Measurements from ENCODE around the gene MED4.
"Not testable (repeated sequence)": the region's sequence is repeated elsewhere in the genome, so short reads cannot be mapped to it uniquely, and the experiment has no call there.

MED4 gene

GRCh38 chr13:48069573-48069972, 25.3 kb downstream of the MED4 start:
- Mint-ChIP-seq H3K27ac (no peak overlapping the region), H3K36me3 (peaks cover 35% of the 10 kb centered on the region), H3K4me1 (ENCODE audit: low read depth) (peaks cover 2% of the 10 kb centered on the region), H3K4me3 (no peak overlapping the region), H3K27me3 (no peaks in the 10 kb centered on the region), H3K9me3 (ENCODE audit: low read depth) (peaks cover 3% of the 10 kb centered on the region)

- Mint-ChIP-seq H3K36me3 (peaks cover 35% of the 10 kb centered on the region), H3K4me1 (ENCODE audit: low read depth) (peaks cover 2% of the 10 kb centered on the region), H3K27ac (no peak overlapping the region), H3K27me3 (no peaks in the 10 kb centered on the region), H3K4me3 (no peak overlapping the region), H3K9me3 (ENCODE audit: low read depth) (peaks cover 3% of the 10 kb centered on the region)
Measured at GRCh38 chr13:48068952-48069351, 26.0 kb downstream of the MED4 start.

GRCh38 chr13:48068036-48068435, 26.9 kb downstream of the MED4 start:
- H3K27me3 Mint-ChIP-seq: no peaks in the 10 kb centered on the region
- no peak overlapping the region for H3K27ac Mint-ChIP-seq
- H3K36me3 Mint-ChIP-seq: peaks cover 35% of the 10 kb centered on the region
- H3K4me1 Mint-ChIP-seq (ENCODE audit: low read depth): peaks cover 2% of the 10 kb centered on the region
- peaks cover 3% of the 10 kb centered on the region for H3K9me3 Mint-ChIP-seq (ENCODE audit: low read depth)
- H3K4me3 Mint-ChIP-seq: no peak overlapping the region

- peaks cover 3% of the 10 kb centered on the region for H3K9me3 Mint-ChIP-seq (ENCODE audit: low read depth)
- H3K4me1 Mint-ChIP-seq (ENCODE audit: low read depth): peaks cover 2% of the 10 kb centered on the region
- no peak overlapping the region for H3K4me3 Mint-ChIP-seq
- peaks cover 26% of the 10 kb centered on the region for H3K36me3 Mint-ChIP-seq
- H3K27me3 Mint-ChIP-seq: no peaks in the 10 kb centered on the region
- peak overlapping the region; percentile 28 for H3K27ac Mint-ChIP-seq
Measured at GRCh38 chr13:48066310-48066989, 28.5 kb downstream of the MED4 start.

- H3K27ac Mint-ChIP-seq; H3K4me3 Mint-ChIP-seq; H3K27me3 Mint-ChIP-seq; H3K9me3 Mint-ChIP-seq (ENCODE audit: low read depth); H3K4me1 Mint-ChIP-seq (ENCODE audit: low read depth); H3K36me3 Mint-ChIP-seq: not testable (repeated sequence)
Measured at GRCh38 chr13:48059951-48060350, 35.0 kb downstream of the MED4 start.

- H3K27ac Mint-ChIP-seq: peak overlapping the region; percentile 34
- not testable (repeated sequence) for H3K4me1 Mint-ChIP-seq (ENCODE audit: low read depth); H3K27me3 Mint-ChIP-seq; H3K4me3 Mint-ChIP-seq; H3K36me3 Mint-ChIP-seq; H3K9me3 Mint-ChIP-seq (ENCODE audit: low read depth)
Measured at GRCh38 chr13:48058536-48058935, 36.4 kb downstream of the MED4 start.

GRCh38 chr13:48055712-48056111, 39.2 kb downstream of the MED4 start:
- Mint-ChIP-seq H3K36me3 (peaks cover 3% of the 10 kb centered on the region), H3K27me3 (no peaks in the 10 kb centered on the region), H3K27ac (peak overlapping the region; percentile 17), H3K4me3 (no peak overlapping the region), H3K9me3 (ENCODE audit: low read depth) (no peaks in the 10 kb centered on the region), H3K4me1 (ENCODE audit: low read depth) (no peaks in the 10 kb centered on the region)

- no peaks in the 10 kb centered on the region for H3K4me1 Mint-ChIP-seq (ENCODE audit: low read depth)
- H3K9me3 Mint-ChIP-seq (ENCODE audit: low read depth): no peaks in the 10 kb centered on the region
- H3K4me3 Mint-ChIP-seq: no peak overlapping the region
- H3K27ac Mint-ChIP-seq: no peak overlapping the region
- H3K27me3 Mint-ChIP-seq: no peaks in the 10 kb centered on the region
- H3K36me3 Mint-ChIP-seq: peaks cover 3% of the 10 kb centered on the region
Measured at GRCh38 chr13:48054601-48055000, 40.3 kb downstream of the MED4 start.

- peak overlapping the region; percentile 36 for H3K27ac Mint-ChIP-seq
- H3K4me3 Mint-ChIP-seq: no peak overlapping the region
- H3K36me3 Mint-ChIP-seq: peaks cover 3% of the 10 kb centered on the region
Measured at GRCh38 chr13:48050550-48050949, 44.4 kb downstream of the MED4 start.

GRCh38 chr13:48043789-48044503, 51.0 kb downstream of the MED4 start:
- H3K36me3 Mint-ChIP-seq: peaks cover 10% of the 10 kb centered on the region
- H3K9me3 Mint-ChIP-seq (ENCODE audit: low read depth): no peaks in the 10 kb centered on the region
- H3K27me3 Mint-ChIP-seq: no peaks in the 10 kb centered on the region
- H3K4me1 Mint-ChIP-seq (ENCODE audit: low read depth): peaks cover 14% of the 10 kb centered on the region
- no peak overlapping the region for H3K4me3 Mint-ChIP-seq
- peak overlapping the region; percentile 59 for H3K27ac Mint-ChIP-seq

More at GRCh38 chr13:48050550-48050949, 44.4 kb downstream of the MED4 start:
- no peaks in the 10 kb centered on the region for H3K9me3 Mint-ChIP-seq (ENCODE audit: low read depth)
- H3K27me3 Mint-ChIP-seq: no peaks in the 10 kb centered on the region
- no peaks in the 10 kb centered on the region for H3K4me1 Mint-ChIP-seq (ENCODE audit: low read depth)

GRCh38 chr13:48042894-48043293, 52.0 kb downstream of the MED4 start:
- peak overlapping the region; percentile 59 for H3K27ac Mint-ChIP-seq
- no peaks in the 10 kb centered on the region for H3K27me3 Mint-ChIP-seq
- H3K4me1 Mint-ChIP-seq (ENCODE audit: low read depth): peaks cover 24% of the 10 kb centered on the region
- no peaks in the 10 kb centered on the region for H3K9me3 Mint-ChIP-seq (ENCODE audit: low read depth)
- H3K36me3 Mint-ChIP-seq: peaks cover 10% of the 10 kb centered on the region
- no peak overlapping the region for H3K4me3 Mint-ChIP-seq

GRCh38 chr13:48040896-48041295, 54.0 kb downstream of the MED4 start:
- Mint-ChIP-seq H3K4me1 (ENCODE audit: low read depth) (peaks cover 38% of the 10 kb centered on the region), H3K27me3 (no peaks in the 10 kb centered on the region), H3K4me3 (no peak overlapping the region), H3K27ac (peak overlapping the region; percentile 8), H3K36me3 (peaks cover 10% of the 10 kb centered on the region), H3K9me3 (ENCODE audit: low read depth) (no peaks in the 10 kb centered on the region)

- H3K36me3 Mint-ChIP-seq: peaks cover 10% of the 10 kb centered on the region
- peak overlapping the region; percentile 23 for H3K4me3 Mint-ChIP-seq
- no peaks in the 10 kb centered on the region for H3K9me3 Mint-ChIP-seq (ENCODE audit: low read depth)
- H3K27me3 Mint-ChIP-seq: no peaks in the 10 kb centered on the region
- H3K4me1 Mint-ChIP-seq (ENCODE audit: low read depth): peaks cover 38% of the 10 kb centered on the region
- peak overlapping the region; percentile 10 for H3K27ac Mint-ChIP-seq
Measured at GRCh38 chr13:48040049-48040448, 54.9 kb downstream of the MED4 start.

GRCh38 chr13:48038761-48039160, 56.1 kb downstream of the MED4 start:
- Mint-ChIP-seq H3K27ac (peak overlapping the region; percentile 97), H3K9me3 (ENCODE audit: low read depth) (no peaks in the 10 kb centered on the region), H3K4me3 (peak overlapping the region; percentile 99), H3K4me1 (ENCODE audit: low read depth) (peaks cover 40% of the 10 kb centered on the region), H3K36me3 (peaks cover 13% of the 10 kb centered on the region), H3K27me3 (no peaks in the 10 kb centered on the region)

- Mint-ChIP-seq H3K9me3 (ENCODE audit: low read depth) (no peaks in the 10 kb centered on the region), H3K36me3 (peaks cover 15% of the 10 kb centered on the region), H3K27ac (peak within 1 kb of the TSS; percentile 97), H3K4me1 (ENCODE audit: low read depth) (peaks cover 39% of the 10 kb centered on the region), H3K4me3 (peak within 1 kb of the TSS; percentile 99), H3K27me3 (no peaks in the 10 kb centered on the region)
Measured at GRCh38 chr13:48037346-48038173, 57.3 kb downstream of the MED4 start, which contains the start of gene NUDT15. NUDT15 (plus strand) TSS chr13:48037726; CDS start chr13:48037747, 21 bp downstream.

Measured in activated naive CD8-positive, alpha-beta T cell (primary cell).